Gastrocnemius medialis (tissue), 4 donors: ENCODE measurements around the gene LCN6.

Experiments
- POLR2A ChIP-seq, 2 donors: fragments of 450-650 bp; IDR thresholded peaks; one replicate each; pipeline ENCODE4 v1.6.1; 2017; ENCODE audit warnings: antibody characterized with exemption in 2 of 2, mild to moderate bottlenecking in 2 of 2, moderate library complexity in 2 of 2
- TF ChIP-seq, protein P1 (sequence below), 5 experiments: fragments of 450-650 bp in 3 of 5; fragments of 200-600 bp in 2 of 5; sonication (generic) in 2 of 5; IDR thresholded peaks in 4 of 5; conservative IDR thresholded peaks in 1 of 5; 1 replicate in 4 of 5; 2 replicates in 1 of 5; pipeline ENCODE4 v1.5.1; 2016 to 2019; ENCODE audit warnings: antibody characterized with exemption in 5 of 5, mild to moderate bottlenecking in 3 of 5, moderate library complexity in 3 of 5

DNA sequence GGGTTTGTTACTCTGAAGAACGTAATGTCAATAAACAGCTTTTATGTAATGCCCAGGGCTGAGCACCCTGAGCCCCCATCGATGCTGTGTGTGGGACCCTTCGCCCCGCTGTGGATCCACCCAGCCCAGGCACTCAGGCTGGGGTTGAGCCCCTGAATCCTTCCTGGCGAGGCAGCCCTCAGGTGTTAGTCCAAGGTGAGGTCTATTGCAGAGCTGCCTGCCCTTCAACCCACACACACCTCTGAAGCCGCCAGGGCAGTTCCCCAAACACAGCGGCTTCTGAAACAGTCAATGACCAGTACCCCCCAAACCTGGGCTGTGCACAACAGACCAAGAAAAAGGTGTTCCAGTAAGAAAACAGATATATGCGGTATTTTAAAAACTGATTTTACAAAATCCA, 24.3 kb downstream of the LCN6 start:
- TF ChIP-seq POLR2A (IDR thresholded peaks at IDR 0.05) = no peak
- TF ChIP-seq, protein P1, sequence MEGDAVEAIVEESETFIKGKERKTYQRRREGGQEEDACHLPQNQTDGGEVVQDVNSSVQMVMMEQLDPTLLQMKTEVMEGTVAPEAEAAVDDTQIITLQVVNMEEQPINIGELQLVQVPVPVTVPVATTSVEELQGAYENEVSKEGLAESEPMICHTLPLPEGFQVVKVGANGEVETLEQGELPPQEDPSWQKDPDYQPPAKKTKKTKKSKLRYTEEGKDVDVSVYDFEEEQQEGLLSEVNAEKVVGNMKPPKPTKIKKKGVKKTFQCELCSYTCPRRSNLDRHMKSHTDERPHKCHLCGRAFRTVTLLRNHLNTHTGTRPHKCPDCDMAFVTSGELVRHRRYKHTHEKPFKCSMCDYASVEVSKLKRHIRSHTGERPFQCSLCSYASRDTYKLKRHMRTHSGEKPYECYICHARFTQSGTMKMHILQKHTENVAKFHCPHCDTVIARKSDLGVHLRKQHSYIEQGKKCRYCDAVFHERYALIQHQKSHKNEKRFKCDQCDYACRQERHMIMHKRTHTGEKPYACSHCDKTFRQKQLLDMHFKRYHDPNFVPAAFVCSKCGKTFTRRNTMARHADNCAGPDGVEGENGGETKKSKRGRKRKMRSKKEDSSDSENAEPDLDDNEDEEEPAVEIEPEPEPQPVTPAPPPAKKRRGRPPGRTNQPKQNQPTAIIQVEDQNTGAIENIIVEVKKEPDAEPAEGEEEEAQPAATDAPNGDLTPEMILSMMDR (IDR thresholded peaks at IDR 0.05 in 4 of 5, conservative IDR thresholded peaks at IDR 0.05 in 1 of 5) = no peak
